B cell (primary cell): Measurements from ENCODE around the gene PGA3.
"Not testable (repeated sequence)": the region's sequence is repeated elsewhere in the genome, so short reads cannot be mapped to it uniquely, and the experiment has no call there.

Experiments
- EZH2 ChIP-seq: IDR thresholded peaks from 2 replicates; pipeline ENCODE4 v1.6.1; 2012; ENCODE audit warnings: borderline replicate concordance, low read depth, mild to moderate bottlenecking, moderate library complexity, low read length; ENCODE audit not compliant: insufficient read depth, poor library complexity, severe bottlenecking
- TF ChIP-seq, protein P1 (sequence below): fragments of 200-600 bp; IDR thresholded peaks from one replicate; pipeline ENCODE4 v1.8.0; 2022; ENCODE audit warnings: antibody characterized with exemption, mild to moderate bottlenecking

- TF ChIP-seq, protein P1, sequence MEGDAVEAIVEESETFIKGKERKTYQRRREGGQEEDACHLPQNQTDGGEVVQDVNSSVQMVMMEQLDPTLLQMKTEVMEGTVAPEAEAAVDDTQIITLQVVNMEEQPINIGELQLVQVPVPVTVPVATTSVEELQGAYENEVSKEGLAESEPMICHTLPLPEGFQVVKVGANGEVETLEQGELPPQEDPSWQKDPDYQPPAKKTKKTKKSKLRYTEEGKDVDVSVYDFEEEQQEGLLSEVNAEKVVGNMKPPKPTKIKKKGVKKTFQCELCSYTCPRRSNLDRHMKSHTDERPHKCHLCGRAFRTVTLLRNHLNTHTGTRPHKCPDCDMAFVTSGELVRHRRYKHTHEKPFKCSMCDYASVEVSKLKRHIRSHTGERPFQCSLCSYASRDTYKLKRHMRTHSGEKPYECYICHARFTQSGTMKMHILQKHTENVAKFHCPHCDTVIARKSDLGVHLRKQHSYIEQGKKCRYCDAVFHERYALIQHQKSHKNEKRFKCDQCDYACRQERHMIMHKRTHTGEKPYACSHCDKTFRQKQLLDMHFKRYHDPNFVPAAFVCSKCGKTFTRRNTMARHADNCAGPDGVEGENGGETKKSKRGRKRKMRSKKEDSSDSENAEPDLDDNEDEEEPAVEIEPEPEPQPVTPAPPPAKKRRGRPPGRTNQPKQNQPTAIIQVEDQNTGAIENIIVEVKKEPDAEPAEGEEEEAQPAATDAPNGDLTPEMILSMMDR, result not testable (repeated sequence)
- not testable (repeated sequence) for TF ChIP-seq EZH2
These were observed 26.1 kb downstream of the PGA3 start for GRCh38 chr11:61229458-61229857.
